NCI-H1436 (cell line): ENCODE data around the gene RFXANK.
A peak's percentile ranks its signal among the peaks of the same experiment; 100 is the strongest.
"Not testable (repeated sequence)": the region's sequence is repeated elsewhere in the genome, so short reads cannot be mapped to it uniquely, and the experiment has no call there.

Source experiments
- DNase-seq: peaks from one replicate; lab custom pipeline; 2025; lab: John Stamatoyannopoulos, UW

RFXANK gene

DNA sequence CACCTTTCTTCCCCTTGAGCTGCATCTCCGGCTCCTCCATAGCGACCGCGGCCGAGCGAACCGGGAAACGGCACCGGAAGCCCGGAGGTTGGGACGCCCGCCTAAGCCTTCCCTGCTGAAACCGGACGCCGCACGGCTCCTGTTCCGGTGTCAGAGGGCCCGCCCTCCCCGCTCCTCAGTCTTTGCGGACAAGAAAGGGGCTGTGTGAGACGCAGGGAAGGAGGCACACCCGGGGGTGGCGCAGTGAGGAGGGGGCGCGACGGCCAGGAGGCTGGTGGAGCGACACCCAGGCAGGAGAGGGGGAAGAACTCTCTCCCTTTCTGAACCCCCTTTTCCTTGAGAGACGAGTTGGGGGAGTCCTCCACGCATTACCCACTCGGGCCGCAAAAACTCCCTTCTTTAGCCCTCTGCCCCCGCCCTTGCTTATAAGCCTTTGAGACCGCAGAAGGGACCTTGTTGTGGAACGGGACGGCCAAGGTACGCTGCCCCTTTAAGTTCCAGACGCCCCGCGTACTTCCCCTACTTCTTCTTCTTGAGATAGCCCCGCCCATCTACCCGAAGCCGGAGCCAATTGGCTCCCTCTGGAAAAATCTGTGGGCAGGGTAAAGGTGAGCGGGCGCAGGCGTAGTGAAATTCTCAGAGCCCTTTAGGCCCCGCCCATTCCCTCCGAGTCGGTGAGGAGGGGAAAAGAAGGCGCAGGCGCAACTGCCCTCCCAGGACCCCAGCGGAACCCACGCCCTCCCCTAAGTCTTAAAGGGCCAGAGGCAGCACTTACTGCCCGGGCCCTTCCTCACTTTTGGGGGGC lies at the start of gene RFXANK, which contains the start of gene BORCS8:
TSS of gene RFXANK (plus strand) at position 181 of the 805 bp plus-strand sequence. CDS start 1,689 bp downstream, outside the sequence.
TSS of gene BORCS8 (minus strand) at position 75 of the 805 bp plus-strand sequence. CDS start at position 40, 35 bp downstream.
- peak; percentile 99 for DNase-seq

- DNase-seq = no peak
Observed at GRCh38 chr19:19142347-19142746, 49.7 kb upstream of the RFXANK start.

- no peak for DNase-seq
Observed at GRCh38 chr19:19145281-19145680, 46.8 kb upstream of the RFXANK start.

DNA sequence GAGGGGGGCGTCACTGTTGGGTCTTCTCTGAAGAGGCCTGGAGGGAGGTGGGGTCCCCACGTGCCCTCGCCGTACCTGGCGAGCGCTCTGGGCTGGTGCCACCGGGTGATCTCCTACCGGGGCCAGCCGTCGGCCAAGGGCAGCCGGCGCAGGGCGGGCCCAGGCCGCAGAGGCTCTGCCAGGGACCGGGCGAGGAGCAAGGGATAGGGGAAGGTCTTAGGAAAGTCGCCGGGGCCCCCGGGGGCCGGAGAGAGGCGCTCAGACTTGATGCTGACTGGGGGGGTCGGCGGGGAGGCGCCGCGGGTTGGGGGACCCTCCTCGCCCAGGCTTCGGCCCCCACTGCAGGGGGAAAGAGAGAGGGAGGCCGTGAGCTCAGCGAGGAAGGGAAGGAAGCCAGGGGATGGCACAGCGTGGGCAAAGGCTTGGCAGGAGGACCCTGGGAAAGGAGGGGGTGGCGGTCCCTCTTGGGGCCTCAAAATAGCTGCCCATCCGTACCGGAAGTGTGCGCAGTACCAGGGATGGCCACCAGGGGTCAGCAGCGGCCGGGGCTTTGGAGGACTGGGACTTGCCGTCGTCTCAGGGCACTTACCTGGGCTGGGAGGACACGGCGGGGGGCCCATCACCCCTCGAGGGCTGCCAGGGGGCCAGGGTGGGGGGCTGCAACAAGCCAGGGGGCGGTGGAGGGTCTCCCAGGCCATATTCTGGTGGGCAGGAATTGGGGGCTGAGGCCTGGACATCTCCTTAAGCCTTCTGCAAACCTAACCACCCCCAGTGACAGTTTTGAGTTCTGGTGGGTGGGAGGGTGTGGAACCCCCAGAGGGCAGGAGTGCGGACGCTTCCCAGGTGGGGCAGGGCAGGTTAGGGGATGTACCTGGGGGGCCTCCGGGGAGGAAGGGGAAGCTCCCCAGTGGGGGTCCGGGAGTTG lies 46.1 kb upstream of the RFXANK start:
- peak; percentile 40 for DNase-seq

- DNase-seq = no peak
Observed at GRCh38 chr19:19146865-19147264, 45.2 kb upstream of the RFXANK start.

DNA sequence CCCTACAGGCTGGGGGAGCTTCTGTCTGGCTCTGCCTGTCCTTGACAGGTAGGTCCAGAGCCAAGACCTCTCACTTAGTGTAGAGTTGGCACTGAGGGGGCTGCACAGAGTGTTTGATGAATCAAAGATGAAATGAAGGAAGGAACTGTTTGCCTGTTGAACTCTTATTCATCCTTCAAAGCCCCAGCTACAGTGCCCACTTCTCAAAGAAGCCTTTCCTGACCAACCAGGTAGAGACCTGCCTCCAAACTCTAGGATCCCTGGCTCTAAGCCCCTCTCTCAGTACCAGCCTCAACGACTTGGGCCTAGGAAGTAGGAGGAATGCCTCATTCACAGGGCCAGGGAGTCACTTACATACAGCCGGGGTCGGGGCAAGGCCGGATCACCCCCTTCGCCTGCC lies 44.7 kb upstream of the RFXANK start:
- DNase-seq = no peak

DNA sequence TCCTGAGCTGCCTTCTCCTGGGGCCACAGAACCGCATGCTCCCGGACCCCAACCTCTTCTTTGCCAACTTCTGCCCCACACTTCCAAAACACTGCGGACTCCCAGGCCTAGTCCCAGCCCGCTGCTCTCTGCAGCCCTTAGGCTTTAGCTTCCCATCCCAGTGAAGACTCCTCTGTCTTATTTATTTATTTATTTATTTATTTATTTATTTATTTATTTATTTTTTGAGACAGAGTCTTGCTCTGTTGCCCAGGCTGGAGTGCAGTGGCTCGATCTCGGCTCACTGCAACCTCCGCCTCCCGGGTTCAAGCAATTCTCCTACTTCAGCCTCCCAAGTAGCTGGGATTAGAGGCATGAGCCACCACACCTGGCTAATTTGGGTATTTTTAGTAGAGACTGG lies 43.6 kb upstream of the RFXANK start:
- DNase-seq = not testable (repeated sequence)

DNA sequence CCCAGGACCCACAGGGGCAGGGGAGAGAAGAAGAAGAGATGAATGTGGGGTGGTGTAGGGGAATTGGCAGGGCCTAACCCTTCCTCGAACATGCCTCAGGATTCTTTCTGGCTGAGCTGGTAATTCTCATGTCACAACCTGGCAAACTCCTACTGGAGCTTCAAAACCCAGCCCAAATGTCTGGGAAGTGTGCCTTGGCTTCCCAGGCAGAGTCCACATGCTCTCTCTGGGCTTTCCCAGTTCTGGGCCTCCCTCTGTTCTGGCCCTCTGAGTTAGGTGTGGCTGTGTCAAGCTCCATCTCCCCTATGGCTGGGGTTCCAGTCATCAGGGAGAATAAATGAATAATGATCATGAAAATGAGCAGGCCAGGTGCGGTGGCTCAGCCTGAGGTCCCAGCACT lies 42.6 kb upstream of the RFXANK start:
- no peak for DNase-seq

GRCh38 chr19:19151418-19151817 lies 40.6 kb upstream of the RFXANK start:
- DNase-seq = no peak

GRCh38 chr19:19152668-19153384 lies 39.2 kb upstream of the RFXANK start:
- no peak for DNase-seq

DNA sequence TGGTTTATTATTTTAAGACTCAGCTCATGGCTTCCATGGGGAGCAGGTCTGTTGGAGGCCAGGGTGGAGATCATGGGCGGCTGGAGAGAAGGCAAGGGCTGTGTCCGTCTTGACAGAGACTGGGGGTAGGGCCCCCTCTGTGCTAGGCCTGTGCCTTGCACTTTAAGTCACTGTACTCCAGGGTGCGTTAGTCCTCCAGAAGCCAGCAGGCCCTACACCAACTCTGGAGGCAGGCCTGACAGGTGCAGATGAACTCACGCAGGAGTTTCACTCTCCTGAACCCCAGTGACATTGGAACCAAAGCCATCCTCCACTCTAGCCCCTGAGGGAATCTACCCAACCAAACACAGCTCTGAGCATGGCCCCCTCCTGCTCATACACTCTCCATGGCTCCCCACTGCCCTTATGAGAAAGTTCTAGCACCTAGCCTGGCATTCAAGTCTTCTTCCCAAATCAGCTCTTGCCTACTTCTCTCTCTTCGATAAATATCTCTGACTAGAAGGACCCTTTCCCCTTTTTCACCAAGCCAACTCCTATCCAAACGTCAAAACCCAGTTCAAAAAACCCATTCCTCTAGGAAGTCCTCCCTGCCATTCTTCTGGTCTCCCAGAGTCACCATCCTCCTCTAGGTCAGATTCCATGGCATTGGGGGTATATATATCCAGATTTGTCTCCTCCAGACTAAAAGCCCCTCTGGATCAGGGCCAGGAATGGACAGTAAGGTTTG lies 37.1 kb upstream of the RFXANK start:
- DNase-seq = no peak

- no peak for DNase-seq
Observed at GRCh38 chr19:19155495-19156219, 36.4 kb upstream of the RFXANK start.

DNA sequence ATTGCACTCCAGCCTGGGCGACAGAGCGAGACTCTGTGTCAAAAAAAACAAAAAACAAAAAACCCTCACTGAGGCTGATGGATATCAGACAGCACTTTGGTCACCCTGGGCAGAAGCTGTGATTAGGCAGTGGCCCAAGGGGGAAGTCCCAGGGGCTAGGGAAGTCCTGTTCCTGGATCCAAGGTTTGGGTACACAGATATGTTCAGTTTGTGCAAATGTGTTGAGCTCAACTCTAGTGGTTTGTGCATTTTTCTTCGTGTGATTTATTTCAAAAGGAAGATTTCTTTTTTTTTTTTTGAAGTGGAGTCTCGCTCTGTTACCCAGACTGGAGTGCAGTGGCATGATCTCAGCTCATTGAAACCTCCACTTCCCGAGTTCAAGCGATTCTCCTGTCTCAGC lies 34.2 kb upstream of the RFXANK start:
- DNase-seq = no peak

- DNase-seq = no peak
Observed at GRCh38 chr19:19159534-19159933, 32.5 kb upstream of the RFXANK start.

GRCh38 chr19:19160461-19161035 lies 31.5 kb upstream of the RFXANK start:
- DNase-seq = peak; percentile 63

- no peak for DNase-seq
Observed at GRCh38 chr19:19162495-19162894, 29.6 kb upstream of the RFXANK start.

DNA sequence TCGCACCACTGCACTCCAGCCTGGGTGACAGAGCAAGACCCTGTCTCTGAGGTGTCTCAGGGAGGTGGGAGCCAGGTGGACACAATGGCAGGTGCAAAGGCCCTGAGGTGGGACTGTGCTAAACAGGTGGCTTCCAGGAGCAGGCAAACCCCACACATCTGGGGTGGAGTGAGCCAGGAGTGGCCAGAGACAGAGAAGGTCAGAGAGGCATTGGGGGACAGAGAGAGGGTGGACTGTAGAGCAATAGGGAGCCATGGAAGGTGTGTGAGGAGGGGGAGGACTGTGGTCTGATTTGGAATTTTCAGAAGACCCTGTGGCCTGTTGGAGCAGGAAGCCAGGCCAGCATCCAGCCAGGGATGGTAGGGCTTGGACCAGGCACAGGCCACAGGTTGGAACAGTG lies 26.7 kb upstream of the RFXANK start:
- DNase-seq = no peak

GRCh38 chr19:19167612-19168011 lies 24.4 kb upstream of the RFXANK start:
- no peak for DNase-seq

DNA sequence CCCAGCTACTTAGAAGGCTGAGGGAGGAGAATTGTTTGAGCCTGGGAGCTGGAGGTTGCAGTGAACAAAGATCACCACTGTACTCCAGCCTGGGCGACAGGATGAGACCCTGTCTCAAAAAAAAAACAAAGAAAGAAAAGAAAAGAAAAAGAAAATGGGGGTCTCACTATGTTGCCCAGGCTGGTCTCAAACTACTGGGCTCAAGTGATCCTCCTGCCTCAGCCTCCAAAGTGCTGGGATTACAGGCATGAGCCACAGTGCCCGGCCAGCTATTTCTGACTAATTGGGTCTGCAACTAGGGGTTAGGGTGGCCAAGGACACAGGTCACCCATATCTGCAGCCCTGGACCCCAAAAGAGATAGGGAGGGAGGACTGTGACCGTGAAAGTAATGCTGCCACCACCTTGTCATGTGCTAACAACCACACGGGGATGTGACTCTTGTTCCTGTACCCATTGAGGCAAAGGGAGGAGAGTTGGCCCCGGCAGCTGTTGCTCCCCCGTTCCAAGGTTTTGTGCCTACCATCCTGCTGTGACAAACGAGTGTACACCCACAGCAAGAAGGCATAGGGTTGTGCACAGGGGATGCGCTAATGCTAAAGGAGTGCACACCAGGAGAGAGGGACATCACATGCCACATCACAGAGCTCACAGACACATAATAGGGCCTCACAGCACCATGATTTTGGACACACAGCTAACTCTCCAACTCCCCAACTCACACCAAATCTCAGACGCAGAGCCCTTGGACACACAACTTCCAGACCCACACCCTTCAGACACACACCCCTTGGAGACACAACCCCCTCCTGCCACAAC lies 22.6 kb upstream of the RFXANK start:
- no peak for DNase-seq
